SK-N-SH treated with all-trans-retinoic acid at 6 μM for 48 hours (cell line): ENCODE results near the gene PSPH.
"Not testable (repeated sequence)": the region's sequence is repeated elsewhere in the genome, so short reads cannot be mapped to it uniquely, and the experiment has no call there.

Experiments
- BACH2 ChIP-seq: fragments of 250-450 bp; sonication (Bioruptor Pico); IDR thresholded peaks from 2 replicates; pipeline ENCODE4 v1.9.0; 2021; ENCODE audit warnings: mild to moderate bottlenecking, borderline replicate concordance
- GLIS3 ChIP-seq: fragments of 250-450 bp; sonication (Bioruptor Pico); IDR thresholded peaks from 2 replicates; pipeline ENCODE4 v1.5.0; 2020; ENCODE audit warnings: mild to moderate bottlenecking, moderate library complexity
- ZFP30 ChIP-seq: fragments of 450-650 bp; formaldehyde crosslinking; IDR thresholded peaks from 2 replicates; pipeline ENCODE4 v1.5.0; 2022; ENCODE audit warnings: mild to moderate bottlenecking, moderate library complexity

DNA sequence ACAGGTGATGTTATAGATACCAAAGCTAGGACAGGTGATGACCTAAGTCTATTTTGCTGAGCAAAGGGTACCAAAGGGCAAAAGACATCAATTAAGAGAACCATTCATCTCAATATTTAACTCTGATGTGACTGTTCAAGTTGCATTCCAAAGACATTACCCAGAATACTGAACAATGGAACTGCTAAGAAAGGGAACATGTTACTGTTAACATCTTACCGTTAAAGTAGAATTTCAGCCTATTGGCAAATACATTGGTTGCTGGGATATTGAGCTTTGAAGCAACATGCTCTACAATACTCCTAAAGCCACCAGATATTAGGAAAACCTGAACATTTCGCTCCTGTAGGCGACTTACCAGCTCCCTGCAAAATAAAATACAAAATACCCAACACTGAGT lies 34.2 kb downstream of the PSPH start:
- not testable (repeated sequence) for TF ChIP-seq ZFP30 (CRISPR knock-in tag); BACH2 (CRISPR knock-in tag); GLIS3
